HepG2 (cell line): ENCODE results near the gene BROX. TPM values are rescaled to one million over a fixed set of nuclear protein-coding genes. Genes with fewer than 3 reads are reported as not detected.
"Not testable (repeated sequence)": the region's sequence is repeated elsewhere in the genome, so short reads cannot be mapped to it uniquely, and the experiment has no call there.

ENCODE experiments used
- ATAC-seq: fragments of 200-7000 bp; cut with Tn5 transposase; 3 replicates; pipeline ENCODE4 v1.9.1; 2020; ENCODE audit warnings: mild to moderate bottlenecking, moderate library complexity
- BruUV-seq: library from RNA; stranded (reverse); fragments of 400-500 nt; replicated peaks from 2 replicates; lab custom pipeline; 2021; lab: Mats Ljungman, UMichigan
- CTCF ChIA-PET: fragments of 300-600 bp; formaldehyde crosslinking; extraction: SDS; loops from one replicate; lab custom pipeline; 2021; ENCODE audit warnings: low total read pairs, inconsistent platforms, low intra/inter-chr PET ratio; lab: Yijun Ruan, JAX
- POLR2A ChIA-PET: fragments of 350-600 bp; sonication (Branson Sonifier 250); formaldehyde crosslinking; loops from one replicate; lab custom pipeline; 2020; ENCODE audit warnings: antibody characterized with exemption, inconsistent platforms; lab: Yijun Ruan, JAX
- DNase-seq: peaks from one replicate; pipeline ENCODE4 v3.0.0-alpha.2; 2015; ENCODE audit warnings: low spot score
- FAIRE-seq: peaks from 3 replicates; lab custom pipeline; 2011; peaks lifted over from hg19 to GRCh38; lab: Jason Lieb, UNC
- H2AFZ ChIP-seq: one replicate; pipeline ENCODE4 v1.6.1; 2011; ENCODE audit warnings: low read length, inconsistent platforms
- H3K27ac ChIP-seq: fragments of 300-600 bp; 3 replicates; pipeline ENCODE4 v1.8.0; 2011; ENCODE audit warnings: mixed run types, mild to moderate bottlenecking, mixed read lengths, low read length, inconsistent platforms; ENCODE audit not compliant: insufficient read depth; ENCODE audit errors: extremely low read length
- H3K27me3 ChIP-seq, 2 experiments: fragments of 200-600 bp in 1 of 2; 2 replicates in 1 of 2; 3 replicates in 1 of 2; pipeline versions ENCODE4 v1.6.0 to v1.8.0; 2011; ENCODE audit warnings: low read length in 2 of 2, mild to moderate bottlenecking in 2 of 2, moderate library complexity in 2 of 2, inconsistent platforms in 1 of 2; ENCODE audit not compliant: insufficient read depth in 2 of 2, control insufficient read depth in 1 of 2
- H3K36me3 ChIP-seq, 2 experiments: fragments of 200-600 bp in 1 of 2; replicated peaks in 1 of 2; 2 replicates in 1 of 2; 3 replicates in 1 of 2; pipeline versions ENCODE4 v1.5.1 to v1.8.0; 2011; ENCODE audit warnings: low read length in 2 of 2, inconsistent platforms in 1 of 2; ENCODE audit not compliant: insufficient read depth in 2 of 2, control insufficient read depth in 1 of 2
- H3K4me1 ChIP-seq: 2 replicates; pipeline ENCODE4 v1.5.1; 2012; ENCODE audit warnings: low read length, inconsistent platforms; ENCODE audit not compliant: insufficient read depth
- H3K4me2 ChIP-seq: 2 replicates; pipeline ENCODE4 v1.6.0; 2011; ENCODE audit warnings: low read depth, low read length, inconsistent platforms
- H3K4me3 ChIP-seq, 3 experiments: fragments of 200-600 bp in 1 of 3; sonication (generic), shearing (Covaris generic) in 1 of 3; replicated peaks in 1 of 3; 2 replicates each; pipeline ENCODE4 v1.5.1; 2011 to 2016; ENCODE audit warnings: low read length in 3 of 3, inconsistent platforms in 2 of 3, low read depth in 2 of 3, mild to moderate bottlenecking in 2 of 3, control low read depth in 1 of 3, mixed read lengths in 1 of 3; ENCODE audit not compliant: insufficient read depth in 1 of 3
- H3K79me2 ChIP-seq: one replicate; pipeline ENCODE4 v1.6.1; 2011; ENCODE audit warnings: low read length, inconsistent platforms; ENCODE audit not compliant: insufficient read depth
- H3K9ac ChIP-seq: 2 replicates; pipeline ENCODE4 v1.6.0; 2011; ENCODE audit warnings: mild to moderate bottlenecking, low read depth, low read length, inconsistent platforms; ENCODE audit not compliant: insufficient read depth
- H3K9me3 ChIP-seq: 2 replicates; pipeline ENCODE4 v1.5.1; 2012; ENCODE audit warnings: mild to moderate bottlenecking, low read length
- H4K20me1 ChIP-seq: 2 replicates; pipeline ENCODE4 v1.6.0; 2011; ENCODE audit warnings: inconsistent platforms, mild to moderate bottlenecking, low read length, moderate library complexity; ENCODE audit not compliant: insufficient read depth
- HOXA3 ChIP-seq: sonication (generic); formaldehyde crosslinking; IDR thresholded peaks from 2 replicates; pipeline ENCODE4 v1.5.0; 2020; ENCODE audit warnings: missing genetic modification reagents
- JARID2 ChIP-seq: sonication (generic); formaldehyde crosslinking; IDR thresholded peaks from 2 replicates; pipeline ENCODE4 v1.8.1; 2023; ENCODE audit warnings: missing genetic modification reagents, inconsistent platforms; ENCODE audit not compliant: insufficient replicate concordance
- POLR2A ChIP-seq, 2 experiments: IDR thresholded peaks; 2 replicates each; pipeline ENCODE4 v1.6.1; 2011; ENCODE audit warnings: low read depth in 2 of 2, low read length in 2 of 2, mild to moderate bottlenecking in 1 of 2, moderate library complexity in 1 of 2; ENCODE audit not compliant: insufficient read depth in 1 of 2
- STAG1 ChIP-seq: sonication (generic); formaldehyde crosslinking; IDR thresholded peaks from 2 replicates; pipeline ENCODE4 v1.4.0; 2020; ENCODE audit warnings: missing genetic modification reagents
- ZNF207 ChIP-seq: fragments of 450-650 bp; IDR thresholded peaks from 2 replicates; pipeline ENCODE4 v1.6.1; 2016; ENCODE audit warnings: antibody characterized with exemption, borderline replicate concordance
- ZNF317 ChIP-seq: sonication (generic); formaldehyde crosslinking; IDR thresholded peaks from 2 replicates; pipeline ENCODE4 v1.5.0; 2020; ENCODE audit warnings: mild to moderate bottlenecking, missing genetic modification reagents
- ZNF383 ChIP-seq: sonication (generic); formaldehyde crosslinking; IDR thresholded peaks from 2 replicates; pipeline ENCODE4 v1.4.0; 2020; ENCODE audit warnings: missing genetic modification reagents, mild to moderate bottlenecking, borderline replicate concordance
- ZNF556 ChIP-seq: sonication (generic); formaldehyde crosslinking; IDR thresholded peaks from 2 replicates; pipeline ENCODE4 v1.4.0; 2020; ENCODE audit warnings: mild to moderate bottlenecking, missing genetic modification reagents, borderline replicate concordance
- WGBS: methylation state at CpG from one replicate; pipeline ENCODE4 v1.1.6; 2017; ENCODE audit warnings: low lambda C conversion rate; 5-methylcytosine and 5-hydroxymethylcytosine counted together
- in situ Hi-C: cut with HindIII; loops from 2 replicates; pipeline ENCODE4 v1.10.0; 2017; ENCODE audit warnings: low pct_unique_long_range_greater_than_20kb; ENCODE audit not compliant: extremely low pct_ligation_motif_present
- intact Hi-C: fragments of 100-400 bp; cut with micrococcal nuclease; formaldehyde crosslinking; loops from one replicate; pipeline ENCODE4 v1.10.0; 2022; ENCODE audit not compliant: unreplicated experiment
- polyA plus RNA-seq, 8 experiments: library from polyadenylated mRNA; depleted of rRNA in 3 of 8; stranded (reverse) in 7 of 8; unstranded in 1 of 8; fragments of >200 nt; fragmentation: Illumina TruSeq in 4 of 8; extraction: Trizol in 4 of 8; gene quantifications; 2 replicates each; pipeline versions ENCODE4 v1.2.1 to v1.2.3, GENCODE V29; 2011 to 2016; ENCODE audit warnings: low read depth in 4 of 8, missing spikeins in 1 of 8, mixed read lengths in 1 of 8; ENCODE audit not compliant: insufficient read depth in 1 of 8
- total RNA-seq, 5 experiments: library from RNA; depleted of rRNA; stranded (reverse); fragments of >200 nt; fragmentation: Illumina TruSeq; extraction: Trizol; gene quantifications; 2 replicates each; pipeline ENCODE4 v1.2.3, GENCODE V29; 2016; ENCODE audit warnings: low read depth in 1 of 5
- TF ChIP-seq, protein P1 (sequence below): sonication (generic); formaldehyde crosslinking; IDR thresholded peaks from 2 replicates; pipeline ENCODE4 v1.5.0; 2020; ENCODE audit warnings: mild to moderate bottlenecking, missing genetic modification reagents, borderline replicate concordance

The BROX gene
- total and polyA plus RNA-seq, 2 of the 13 experiments (the other 11 are each of a cell fraction or from before 2014, with no cell fraction given) = 4.4 to 33.2 TPM

GRCh38 chr1:222761083-222761482, 48.7 kb downstream of the BROX start:
- H2AFZ ChIP-seq = no peak overlapping the region
- no TSS peak for BruUV-seq
- no peaks in the 10 kb centered on the region for H3K79me2 ChIP-seq
- CTCF ChIA-PET = no interaction called here
- in situ Hi-C loops = no loop called here
- TF ChIP-seq ZNF556 (CRISPR knock-in tag) (no peak), ZNF207 (no peak), STAG1 (CRISPR knock-in tag) (no peak), POLR2A (IDR thresholded peaks at IDR 0.05; ENCODE audit: insufficient read depth in 1 of 2, low read depth in 2 of 2, low read length in 2 of 2) (no peak), ZNF383 (CRISPR knock-in tag) (no peak), ZNF317 (CRISPR knock-in tag) (no peak), HOXA3 (CRISPR knock-in tag) (no peak), JARID2 (CRISPR knock-in tag) (no peak)
- TF ChIP-seq, protein P1, sequence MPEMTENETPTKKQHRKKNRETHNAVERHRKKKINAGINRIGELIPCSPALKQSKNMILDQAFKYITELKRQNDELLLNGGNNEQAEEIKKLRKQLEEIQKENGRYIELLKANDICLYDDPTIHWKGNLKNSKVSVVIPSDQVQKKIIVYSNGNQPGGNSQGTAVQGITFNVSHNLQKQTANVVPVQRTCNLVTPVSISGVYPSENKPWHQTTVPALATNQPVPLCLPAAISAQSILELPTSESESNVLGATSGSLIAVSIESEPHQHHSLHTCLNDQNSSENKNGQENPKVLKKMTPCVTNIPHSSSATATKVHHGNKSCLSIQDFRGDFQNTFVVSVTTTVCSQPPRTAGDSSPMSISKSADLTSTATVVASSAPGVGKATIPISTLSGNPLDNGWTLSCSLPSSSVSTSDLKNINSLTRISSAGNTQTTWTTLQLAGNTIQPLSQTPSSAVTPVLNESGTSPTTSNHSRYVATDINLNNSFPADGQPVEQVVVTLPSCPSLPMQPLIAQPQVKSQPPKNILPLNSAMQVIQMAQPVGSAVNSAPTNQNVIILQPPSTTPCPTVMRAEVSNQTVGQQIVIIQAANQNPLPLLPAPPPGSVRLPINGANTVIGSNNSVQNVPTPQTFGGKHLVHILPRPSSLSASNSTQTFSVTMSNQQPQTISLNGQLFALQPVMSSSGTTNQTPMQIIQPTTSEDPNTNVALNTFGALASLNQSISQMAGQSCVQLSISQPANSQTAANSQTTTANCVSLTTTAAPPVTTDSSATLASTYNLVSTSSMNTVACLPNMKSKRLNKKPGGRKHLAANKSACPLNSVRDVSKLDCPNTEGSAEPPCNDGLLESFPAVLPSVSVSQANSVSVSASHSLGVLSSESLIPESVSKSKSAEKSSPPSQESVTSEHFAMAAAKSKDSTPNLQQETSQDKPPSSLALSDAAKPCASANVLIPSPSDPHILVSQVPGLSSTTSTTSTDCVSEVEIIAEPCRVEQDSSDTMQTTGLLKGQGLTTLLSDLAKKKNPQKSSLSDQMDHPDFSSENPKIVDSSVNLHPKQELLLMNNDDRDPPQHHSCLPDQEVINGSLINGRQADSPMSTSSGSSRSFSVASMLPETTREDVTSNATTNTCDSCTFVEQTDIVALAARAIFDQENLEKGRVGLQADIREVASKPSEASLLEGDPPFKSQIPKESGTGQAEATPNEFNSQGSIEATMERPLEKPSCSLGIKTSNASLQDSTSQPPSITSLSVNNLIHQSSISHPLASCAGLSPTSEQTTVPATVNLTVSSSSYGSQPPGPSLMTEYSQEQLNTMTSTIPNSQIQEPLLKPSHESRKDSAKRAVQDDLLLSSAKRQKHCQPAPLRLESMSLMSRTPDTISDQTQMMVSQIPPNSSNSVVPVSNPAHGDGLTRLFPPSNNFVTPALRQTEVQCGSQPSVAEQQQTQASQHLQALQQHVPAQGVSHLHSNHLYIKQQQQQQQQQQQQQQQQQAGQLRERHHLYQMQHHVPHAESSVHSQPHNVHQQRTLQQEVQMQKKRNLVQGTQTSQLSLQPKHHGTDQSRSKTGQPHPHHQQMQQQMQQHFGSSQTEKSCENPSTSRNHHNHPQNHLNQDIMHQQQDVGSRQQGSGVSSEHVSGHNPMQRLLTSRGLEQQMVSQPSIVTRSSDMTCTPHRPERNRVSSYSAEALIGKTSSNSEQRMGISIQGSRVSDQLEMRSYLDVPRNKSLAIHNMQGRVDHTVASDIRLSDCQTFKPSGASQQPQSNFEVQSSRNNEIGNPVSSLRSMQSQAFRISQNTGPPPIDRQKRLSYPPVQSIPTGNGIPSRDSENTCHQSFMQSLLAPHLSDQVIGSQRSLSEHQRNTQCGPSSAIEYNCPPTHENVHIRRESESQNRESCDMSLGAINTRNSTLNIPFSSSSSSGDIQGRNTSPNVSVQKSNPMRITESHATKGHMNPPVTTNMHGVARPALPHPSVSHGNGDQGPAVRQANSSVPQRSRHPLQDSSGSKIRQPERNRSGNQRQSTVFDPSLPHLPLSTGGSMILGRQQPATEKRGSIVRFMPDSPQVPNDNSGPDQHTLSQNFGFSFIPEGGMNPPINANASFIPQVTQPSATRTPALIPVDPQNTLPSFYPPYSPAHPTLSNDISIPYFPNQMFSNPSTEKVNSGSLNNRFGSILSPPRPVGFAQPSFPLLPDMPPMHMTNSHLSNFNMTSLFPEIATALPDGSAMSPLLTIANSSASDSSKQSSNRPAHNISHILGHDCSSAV (CRISPR knock-in tag) = no peak
- POLR2A ChIA-PET = no interaction called here
- no peak overlapping the region for H3K4me2 ChIP-seq
- ATAC-seq (no peak), FAIRE-seq (no peak), DNase-seq (no peak)
- H3K4me1 ChIP-seq = no peaks in the 10 kb centered on the region
- no peaks in the 10 kb centered on the region for H4K20me1 ChIP-seq
- H3K27me3 ChIP-seq = no peaks in the 10 kb centered on the region
- 0% methylated on average over 1 of the region's 1 CpG for WGBS
- no peaks in the 10 kb centered on the region for H3K36me3 ChIP-seq
- intact Hi-C loops = no loop called here
- no peak overlapping the region for H3K4me3 ChIP-seq
- no peaks in the 10 kb centered on the region for H3K9me3 ChIP-seq
- no peak overlapping the region for H3K9ac ChIP-seq
- H3K27ac ChIP-seq = no peak overlapping the region

DNA sequence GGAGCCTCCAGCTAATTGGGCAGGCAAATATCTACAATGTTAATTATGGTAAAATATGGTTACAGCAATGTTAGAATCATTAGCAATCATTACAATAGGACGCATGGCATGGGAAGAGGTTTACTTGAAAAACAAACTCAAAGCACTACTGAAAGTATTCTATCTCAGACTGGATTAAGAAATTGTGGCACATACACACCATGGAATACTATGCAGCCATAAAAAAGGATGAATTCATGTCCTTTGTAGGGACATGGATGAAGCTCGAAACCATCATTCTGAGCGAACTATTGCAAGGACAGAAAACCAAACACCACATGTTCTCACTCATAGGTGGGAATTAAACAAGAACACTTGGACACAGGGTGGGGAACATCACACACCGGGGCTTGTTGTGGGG, 49.8 kb downstream of the BROX start:
- H3K9ac ChIP-seq, CTCF ChIA-PET, H3K4me2 ChIP-seq, H2AFZ ChIP-seq, DNase-seq, in situ Hi-C loops, H3K36me3 ChIP-seq, H3K4me3 ChIP-seq, H4K20me1 ChIP-seq, H3K79me2 ChIP-seq, H3K27me3 ChIP-seq, intact Hi-C loops, FAIRE-seq, ATAC-seq, H3K27ac ChIP-seq, POLR2A ChIA-PET, BruUV-seq, H3K4me1 ChIP-seq, H3K9me3 ChIP-seq: not testable (repeated sequence)
- WGBS = 25% methylated on average over 4 of the region's 4 CpGs
